Transverse colon (tissue), 4 donors: ENCODE results near the gene NUP93.
A peak's percentile ranks its signal among the peaks of the same experiment; 100 is the strongest.

Source experiments
- POLR2A ChIP-seq: fragments of 450-650 bp; IDR thresholded peaks from one replicate; pipeline ENCODE4 v1.6.1; 2016; ENCODE audit warnings: antibody characterized with exemption, mild to moderate bottlenecking, moderate library complexity
- POLR2AphosphoS5 ChIP-seq, 3 donors: sonication (generic); formaldehyde crosslinking; IDR thresholded peaks; one replicate each; pipeline ENCODE4 v1.6.1; 2016; ENCODE audit warnings: antibody characterized with exemption in 3 of 3
- TF ChIP-seq, protein P1 (sequence below), 5 experiments: fragments of 200-600 bp in 3 of 5; fragments of 450-650 bp in 2 of 5; sonication (generic) in 3 of 5; IDR thresholded peaks; 1 replicate in 2 of 5; 2 replicates in 3 of 5; pipeline ENCODE4 v1.5.1; 2016 to 2017; ENCODE audit warnings: antibody characterized with exemption in 5 of 5, inconsistent platforms in 3 of 5, mild to moderate bottlenecking in 2 of 5, moderate library complexity in 1 of 5

DNA sequence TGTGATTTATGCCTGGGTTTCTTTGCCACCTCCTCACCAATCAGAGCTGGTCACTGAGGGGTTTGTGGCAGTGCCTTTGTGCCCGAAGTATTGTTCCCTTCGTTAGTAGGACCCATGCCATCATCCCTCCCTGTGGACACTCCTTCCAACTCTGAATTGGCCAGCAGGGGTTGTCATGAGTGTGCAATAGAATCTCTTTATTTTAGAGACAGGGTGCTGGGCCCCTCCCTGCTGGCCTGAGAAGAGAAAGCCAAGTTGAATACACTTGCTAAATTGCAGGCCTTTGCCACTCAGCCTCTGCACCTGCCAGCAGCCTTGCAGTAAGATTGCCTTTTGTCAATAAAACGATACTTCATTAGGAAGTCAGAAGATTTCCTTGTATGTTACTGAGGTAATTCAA is 94.4 kb downstream of the NUP93 start:
- TF ChIP-seq, protein P1, sequence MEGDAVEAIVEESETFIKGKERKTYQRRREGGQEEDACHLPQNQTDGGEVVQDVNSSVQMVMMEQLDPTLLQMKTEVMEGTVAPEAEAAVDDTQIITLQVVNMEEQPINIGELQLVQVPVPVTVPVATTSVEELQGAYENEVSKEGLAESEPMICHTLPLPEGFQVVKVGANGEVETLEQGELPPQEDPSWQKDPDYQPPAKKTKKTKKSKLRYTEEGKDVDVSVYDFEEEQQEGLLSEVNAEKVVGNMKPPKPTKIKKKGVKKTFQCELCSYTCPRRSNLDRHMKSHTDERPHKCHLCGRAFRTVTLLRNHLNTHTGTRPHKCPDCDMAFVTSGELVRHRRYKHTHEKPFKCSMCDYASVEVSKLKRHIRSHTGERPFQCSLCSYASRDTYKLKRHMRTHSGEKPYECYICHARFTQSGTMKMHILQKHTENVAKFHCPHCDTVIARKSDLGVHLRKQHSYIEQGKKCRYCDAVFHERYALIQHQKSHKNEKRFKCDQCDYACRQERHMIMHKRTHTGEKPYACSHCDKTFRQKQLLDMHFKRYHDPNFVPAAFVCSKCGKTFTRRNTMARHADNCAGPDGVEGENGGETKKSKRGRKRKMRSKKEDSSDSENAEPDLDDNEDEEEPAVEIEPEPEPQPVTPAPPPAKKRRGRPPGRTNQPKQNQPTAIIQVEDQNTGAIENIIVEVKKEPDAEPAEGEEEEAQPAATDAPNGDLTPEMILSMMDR (IDR thresholded peaks at IDR 0.05): peak in 2 of 5 experiments; percentile 32 to 41
- TF ChIP-seq POLR2AphosphoS5 (IDR thresholded peaks at IDR 0.05) (no peak), POLR2A (no peak)
